ENCODE results near the gene SERTAD2. TPM values are rescaled to one million over a fixed set of nuclear protein-coding genes. Genes with fewer than 3 reads are reported as not detected.

SERTAD2 gene
- total and polyA plus RNA-seq, 2 experiments from 2014 or later: 6.2 to 6.4 TPM

DNA sequence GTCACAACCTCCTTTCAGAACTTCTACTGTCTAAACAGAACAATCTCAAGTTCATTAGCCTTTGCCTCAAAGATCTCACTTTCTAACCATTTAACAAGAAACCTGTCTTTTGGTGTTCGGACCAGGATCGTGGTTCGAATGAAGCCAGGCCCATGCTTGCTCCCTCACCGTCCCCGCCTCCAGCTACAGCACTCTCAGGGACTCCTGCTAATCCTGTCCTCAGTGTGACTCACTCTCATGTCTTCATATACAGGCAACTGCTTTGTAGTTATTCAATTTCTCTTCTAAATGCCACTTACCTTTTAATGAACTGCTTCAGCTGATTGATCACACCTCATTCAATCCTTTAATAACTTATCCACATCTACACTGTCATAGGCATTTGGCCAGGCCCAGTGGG, 15.8 kb downstream of the SERTAD2 start (continued):
- TF ChIP-seq, protein P1, sequence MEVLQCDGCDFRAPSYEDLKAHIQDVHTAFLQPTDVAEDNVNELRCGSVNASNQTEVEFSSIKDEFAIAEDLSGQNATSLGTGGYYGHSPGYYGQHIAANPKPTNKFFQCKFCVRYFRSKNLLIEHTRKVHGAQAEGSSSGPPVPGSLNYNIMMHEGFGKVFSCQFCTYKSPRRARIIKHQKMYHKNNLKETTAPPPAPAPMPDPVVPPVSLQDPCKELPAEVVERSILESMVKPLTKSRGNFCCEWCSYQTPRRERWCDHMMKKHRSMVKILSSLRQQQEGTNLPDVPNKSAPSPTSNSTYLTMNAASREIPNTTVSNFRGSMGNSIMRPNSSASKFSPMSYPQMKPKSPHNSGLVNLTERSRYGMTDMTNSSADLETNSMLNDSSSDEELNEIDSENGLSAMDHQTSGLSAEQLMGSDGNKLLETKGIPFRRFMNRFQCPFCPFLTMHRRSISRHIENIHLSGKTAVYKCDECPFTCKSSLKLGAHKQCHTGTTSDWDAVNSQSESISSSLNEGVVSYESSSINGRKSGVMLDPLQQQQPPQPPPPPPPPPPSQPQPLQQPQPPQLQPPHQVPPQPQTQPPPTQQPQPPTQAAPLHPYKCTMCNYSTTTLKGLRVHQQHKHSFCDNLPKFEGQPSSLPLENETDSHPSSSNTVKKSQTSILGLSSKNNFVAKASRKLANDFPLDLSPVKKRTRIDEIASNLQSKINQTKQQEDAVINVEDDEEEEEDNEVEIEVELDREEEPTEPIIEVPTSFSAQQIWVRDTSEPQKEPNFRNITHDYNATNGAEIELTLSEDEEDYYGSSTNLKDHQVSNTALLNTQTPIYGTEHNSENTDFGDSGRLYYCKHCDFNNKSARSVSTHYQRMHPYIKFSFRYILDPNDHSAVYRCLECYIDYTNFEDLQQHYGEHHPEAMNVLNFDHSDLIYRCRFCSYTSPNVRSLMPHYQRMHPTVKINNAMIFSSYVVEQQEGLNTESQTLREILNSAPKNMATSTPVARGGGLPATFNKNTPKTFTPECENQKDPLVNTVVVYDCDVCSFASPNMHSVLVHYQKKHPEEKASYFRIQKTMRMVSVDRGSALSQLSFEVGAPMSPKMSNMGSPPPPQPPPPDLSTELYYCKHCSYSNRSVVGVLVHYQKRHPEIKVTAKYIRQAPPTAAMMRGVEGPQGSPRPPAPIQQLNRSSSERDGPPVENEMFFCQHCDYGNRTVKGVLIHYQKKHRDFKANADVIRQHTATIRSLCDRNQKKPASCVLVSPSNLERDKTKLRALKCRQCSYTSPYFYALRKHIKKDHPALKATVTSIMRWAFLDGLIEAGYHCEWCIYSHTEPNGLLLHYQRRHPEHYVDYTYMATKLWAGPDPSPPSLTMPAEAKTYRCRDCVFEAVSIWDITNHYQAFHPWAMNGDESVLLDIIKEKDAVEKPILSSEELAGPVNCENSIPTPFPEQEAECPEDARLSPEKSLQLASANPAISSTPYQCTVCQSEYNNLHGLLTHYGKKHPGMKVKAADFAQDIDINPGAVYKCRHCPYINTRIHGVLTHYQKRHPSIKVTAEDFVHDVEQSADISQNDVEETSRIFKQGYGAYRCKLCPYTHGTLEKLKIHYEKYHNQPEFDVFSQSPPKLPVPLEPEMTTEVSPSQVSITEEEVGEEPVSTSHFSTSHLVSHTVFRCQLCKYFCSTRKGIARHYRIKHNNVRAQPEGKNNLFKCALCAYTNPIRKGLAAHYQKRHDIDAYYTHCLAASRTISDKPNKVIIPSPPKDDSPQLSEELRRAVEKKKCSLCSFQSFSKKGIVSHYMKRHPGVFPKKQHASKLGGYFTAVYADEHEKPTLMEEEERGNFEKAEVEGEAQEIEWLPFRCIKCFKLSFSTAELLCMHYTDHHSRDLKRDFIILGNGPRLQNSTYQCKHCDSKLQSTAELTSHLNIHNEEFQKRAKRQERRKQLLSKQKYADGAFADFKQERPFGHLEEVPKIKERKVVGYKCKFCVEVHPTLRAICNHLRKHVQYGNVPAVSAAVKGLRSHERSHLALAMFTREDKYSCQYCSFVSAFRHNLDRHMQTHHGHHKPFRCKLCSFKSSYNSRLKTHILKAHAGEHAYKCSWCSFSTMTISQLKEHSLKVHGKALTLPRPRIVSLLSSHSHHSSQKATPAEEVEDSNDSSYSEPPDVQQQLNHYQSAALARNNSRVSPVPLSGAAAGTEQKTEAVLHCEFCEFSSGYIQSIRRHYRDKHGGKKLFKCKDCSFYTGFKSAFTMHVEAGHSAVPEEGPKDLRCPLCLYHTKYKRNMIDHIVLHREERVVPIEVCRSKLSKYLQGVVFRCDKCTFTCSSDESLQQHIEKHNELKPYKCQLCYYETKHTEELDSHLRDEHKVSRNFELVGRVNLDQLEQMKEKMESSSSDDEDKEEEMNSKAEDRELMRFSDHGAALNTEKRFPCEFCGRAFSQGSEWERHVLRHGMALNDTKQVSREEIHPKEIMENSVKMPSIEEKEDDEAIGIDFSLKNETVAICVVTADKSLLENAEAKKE (CRISPR knock-in tag; IDR thresholded peaks at IDR 0.05): no peak
- TF ChIP-seq ZNF331 (CRISPR knock-in tag; IDR thresholded peaks at IDR 0.05; ENCODE audit: low read depth): no peak
- no peak for TF ChIP-seq EZH2phosphoT487 (IDR thresholded peaks at IDR 0.05; ENCODE audit: unreplicated experiment)
- TF ChIP-seq NANOG (IDR thresholded peaks at IDR 0.05; ENCODE audit: borderline replicate concordance): no peak
- TF ChIP-seq CREB1 (CRISPR knock-in tag; IDR thresholded peaks at IDR 0.05; ENCODE audit: low read depth): no peak
- TF ChIP-seq ZNF114 (CRISPR knock-in tag; IDR thresholded peaks at IDR 0.05): no peak
- no peak for TF ChIP-seq JUNB (IDR thresholded peaks at IDR 0.05; ENCODE audit: unreplicated experiment)
- no peak for TF ChIP-seq STAT1 (IDR thresholded peaks at IDR 0.05; ENCODE audit: unreplicated experiment)
- TF ChIP-seq, protein P2, sequence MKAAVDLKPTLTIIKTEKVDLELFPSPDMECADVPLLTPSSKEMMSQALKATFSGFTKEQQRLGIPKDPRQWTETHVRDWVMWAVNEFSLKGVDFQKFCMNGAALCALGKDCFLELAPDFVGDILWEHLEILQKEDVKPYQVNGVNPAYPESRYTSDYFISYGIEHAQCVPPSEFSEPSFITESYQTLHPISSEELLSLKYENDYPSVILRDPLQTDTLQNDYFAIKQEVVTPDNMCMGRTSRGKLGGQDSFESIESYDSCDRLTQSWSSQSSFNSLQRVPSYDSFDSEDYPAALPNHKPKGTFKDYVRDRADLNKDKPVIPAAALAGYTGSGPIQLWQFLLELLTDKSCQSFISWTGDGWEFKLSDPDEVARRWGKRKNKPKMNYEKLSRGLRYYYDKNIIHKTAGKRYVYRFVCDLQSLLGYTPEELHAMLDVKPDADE (IDR thresholded peaks at IDR 0.05): no peak

Data from GM23338 (cell line).